ENCODE data around the gene EMX1. TPM values are rescaled to one million over a fixed set of nuclear protein-coding genes. Genes with fewer than 3 reads are reported as not detected.

The EMX1 gene
- total and polyA plus RNA-seq, 12 donors: 0.01 to 0.07 TPM; not detected in 10

DNA sequence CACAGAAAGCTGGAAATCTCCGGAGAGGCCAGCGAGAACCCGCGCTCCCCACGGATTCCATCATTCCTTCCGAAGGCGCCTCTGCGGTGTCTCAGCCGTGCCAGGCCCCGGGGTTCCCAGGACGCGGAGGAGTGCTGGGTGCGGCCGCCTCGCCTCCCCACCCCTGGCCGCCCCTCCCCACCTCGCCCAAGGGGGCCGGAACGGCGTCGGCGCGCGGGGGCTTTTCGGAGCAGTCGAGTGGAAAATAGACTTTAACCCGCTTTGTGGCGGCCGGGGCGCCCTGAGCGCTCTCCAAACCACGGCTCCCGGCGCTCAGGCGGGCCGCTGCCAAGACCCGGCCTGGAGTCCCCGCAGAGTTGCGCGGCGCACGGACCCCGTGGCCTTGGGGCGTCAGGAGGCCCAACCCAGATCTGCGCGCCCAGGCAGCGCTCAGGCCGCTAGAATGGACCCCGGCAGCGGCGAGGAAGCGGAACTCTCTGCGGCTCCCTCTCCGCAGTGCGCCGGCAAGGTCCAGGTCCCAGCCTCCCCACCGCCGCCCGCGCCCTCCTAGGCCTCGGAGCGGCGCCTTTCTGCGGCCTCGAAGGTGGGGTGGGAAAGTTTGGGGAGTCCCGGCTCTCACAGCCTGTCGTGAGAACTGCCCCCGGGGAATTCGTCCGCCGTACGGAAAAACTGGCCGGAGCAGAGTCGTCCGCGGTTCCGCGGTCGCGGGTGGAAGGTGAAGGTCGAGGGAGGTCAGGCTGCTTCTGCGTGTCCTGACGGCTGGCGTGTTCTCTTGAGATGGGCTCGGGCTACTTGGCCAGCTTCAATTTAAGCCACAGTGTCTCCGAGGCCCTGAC is 1.2 kb upstream of the EMX1 start:
- no peaks in the 10 kb centered on the region for H3K36me3 ChIP-seq
- no peak for DNase-seq
- peak overlapping the region; percentile 17 to 51 (median 40) for H3K4me3 ChIP-seq
- H3K27me3 ChIP-seq: peaks cover 68 to 100% (median 99%) of the 10 kb centered on the region in 7 donors
- H3K27ac ChIP-seq: no peak overlapping the region
- H3K9me3 ChIP-seq: no peaks in the 10 kb centered on the region
- TF ChIP-seq, protein P1, sequence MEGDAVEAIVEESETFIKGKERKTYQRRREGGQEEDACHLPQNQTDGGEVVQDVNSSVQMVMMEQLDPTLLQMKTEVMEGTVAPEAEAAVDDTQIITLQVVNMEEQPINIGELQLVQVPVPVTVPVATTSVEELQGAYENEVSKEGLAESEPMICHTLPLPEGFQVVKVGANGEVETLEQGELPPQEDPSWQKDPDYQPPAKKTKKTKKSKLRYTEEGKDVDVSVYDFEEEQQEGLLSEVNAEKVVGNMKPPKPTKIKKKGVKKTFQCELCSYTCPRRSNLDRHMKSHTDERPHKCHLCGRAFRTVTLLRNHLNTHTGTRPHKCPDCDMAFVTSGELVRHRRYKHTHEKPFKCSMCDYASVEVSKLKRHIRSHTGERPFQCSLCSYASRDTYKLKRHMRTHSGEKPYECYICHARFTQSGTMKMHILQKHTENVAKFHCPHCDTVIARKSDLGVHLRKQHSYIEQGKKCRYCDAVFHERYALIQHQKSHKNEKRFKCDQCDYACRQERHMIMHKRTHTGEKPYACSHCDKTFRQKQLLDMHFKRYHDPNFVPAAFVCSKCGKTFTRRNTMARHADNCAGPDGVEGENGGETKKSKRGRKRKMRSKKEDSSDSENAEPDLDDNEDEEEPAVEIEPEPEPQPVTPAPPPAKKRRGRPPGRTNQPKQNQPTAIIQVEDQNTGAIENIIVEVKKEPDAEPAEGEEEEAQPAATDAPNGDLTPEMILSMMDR (IDR thresholded peaks at IDR 0.05): no peak
- WGBS, 2 donors: 1% methylated on average over 86 of the region's 86 CpGs
- H3K4me1 ChIP-seq: peaks cover 30 to 61% (median 49%) of the 10 kb centered on the region in 9 donors
- ATAC-seq: peak; percentile 52 to 69 (median 59)
- intact Hi-C loops (cut with DNase I): no loop called here

DNA sequence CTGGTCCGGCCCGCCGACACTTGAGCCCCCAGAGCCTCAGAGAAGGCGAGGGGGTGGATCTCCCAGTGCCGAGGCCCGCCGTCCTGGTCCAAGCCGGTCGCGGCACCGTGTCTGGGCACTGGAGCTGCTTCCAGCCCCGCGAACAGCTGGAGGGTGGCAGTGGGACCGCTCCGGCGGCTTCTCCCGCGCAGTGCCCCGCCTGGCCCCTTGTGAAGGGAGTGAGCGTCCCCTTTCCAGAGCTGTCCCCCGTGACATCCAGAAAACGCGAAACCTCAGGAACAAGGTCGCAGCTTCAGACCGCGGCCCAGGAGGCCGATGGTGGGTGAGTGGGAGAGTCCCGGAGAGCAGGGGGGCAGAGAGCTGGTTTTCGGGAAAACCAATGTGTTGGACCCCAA is 579 bp upstream of the EMX1 start:
- Histone ChIP-seq H3K27me3 (peaks cover 72 to 100% (median 99%) of the 10 kb centered on the region in 7 donors), H3K36me3 (no peaks in the 10 kb centered on the region), H3K4me3 (peak overlapping the region; percentile 17 to 51 (median 40)), H3K9me3 (no peaks in the 10 kb centered on the region), H3K4me1 (peaks cover 30 to 61% (median 49%) of the 10 kb centered on the region in 9 donors), H3K27ac (no peak overlapping the region)
- ATAC-seq: peak in 2 of 8 donors; percentile 4 to 18
- 2 to 3% methylated on average over 29 of the region's 29 CpGs for WGBS, 2 donors
- TF ChIP-seq, protein P1 (IDR thresholded peaks at IDR 0.05): no peak
- intact Hi-C loops (cut with DNase I): no loop called here
- DNase-seq: no peak

DNA sequence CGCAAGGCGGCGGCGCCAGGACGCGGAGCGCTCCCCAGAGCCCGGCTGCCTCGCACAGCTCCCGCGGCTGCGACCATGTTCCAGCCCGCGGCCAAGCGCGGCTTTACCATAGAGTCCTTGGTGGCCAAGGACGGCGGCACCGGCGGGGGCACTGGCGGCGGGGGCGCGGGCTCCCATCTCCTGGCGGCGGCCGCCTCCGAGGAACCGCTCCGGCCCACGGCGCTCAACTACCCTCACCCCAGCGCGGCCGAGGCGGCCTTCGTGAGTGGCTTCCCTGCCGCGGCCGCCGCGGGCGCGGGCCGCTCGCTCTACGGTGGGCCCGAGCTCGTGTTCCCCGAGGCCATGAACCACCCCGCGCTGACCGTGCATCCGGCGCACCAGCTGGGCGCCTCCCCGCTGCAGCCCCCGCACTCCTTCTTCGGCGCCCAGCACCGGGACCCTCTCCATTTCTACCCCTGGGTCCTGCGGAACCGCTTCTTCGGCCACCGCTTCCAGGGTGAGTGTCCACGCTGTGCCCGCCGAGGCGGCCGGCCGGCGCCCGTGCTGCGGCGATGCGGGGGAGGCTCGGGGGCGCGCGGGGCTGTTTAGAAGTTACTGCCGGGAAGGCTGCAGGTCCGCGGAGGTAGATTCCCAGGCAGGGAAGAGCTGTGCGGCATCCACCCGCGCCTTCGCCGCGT is 696 bp downstream of the EMX1 start:
- intact Hi-C loops (cut with DNase I): no loop called here
- no peaks in the 10 kb centered on the region for H3K9me3 ChIP-seq
- no peaks in the 10 kb centered on the region for H3K36me3 ChIP-seq
- H3K4me3 ChIP-seq: peak overlapping the region; percentile 2 to 51 (median 40)
- peaks cover 73 to 100% (median 99%) of the 10 kb centered on the region in 7 donors for H3K27me3 ChIP-seq
- peaks cover 30 to 61% (median 49%) of the 10 kb centered on the region in 9 donors for H3K4me1 ChIP-seq
- DNase-seq: no peak
- TF ChIP-seq, protein P1 (IDR thresholded peaks at IDR 0.05): no peak
- H3K27ac ChIP-seq: no peak overlapping the region
- ATAC-seq: peak in 1 of 8 donors; percentile 12
- 0 to 1% methylated on average over 70 to 89 of the region's 89 CpGs for WGBS, 2 donors
